GM23248 (cell line): Measurements from ENCODE around the gene NOC2L. TPM values are rescaled to one million over a fixed set of nuclear protein-coding genes. Genes with fewer than 3 reads are reported as not detected.

ENCODE experiments used
- DNase-seq: peaks from one replicate; pipeline ENCODE4 v3.0.0-alpha.2; 2015
- H2AFZ ChIP-seq: fragments of 200-600 bp; sonication (generic); 2 replicates; pipeline ENCODE4 v1.6.1; 2016; ENCODE audit warnings: antibody characterized with exemption
- H3F3A ChIP-seq: fragments of 200-600 bp; sonication (generic); 2 replicates; pipeline ENCODE4 v1.6.1; 2016; ENCODE audit warnings: mild to moderate bottlenecking, antibody characterized with exemption, mixed run types; ENCODE audit not compliant: insufficient read depth
- H3K27ac ChIP-seq: fragments of 200-600 bp; sonication (generic); 2 replicates; pipeline ENCODE4 v1.5.1; 2016; ENCODE audit warnings: mild to moderate bottlenecking
- H3K27me3 ChIP-seq: fragments of 200-600 bp; sonication (generic); replicated peaks from 2 replicates; pipeline ENCODE4 v1.6.1; 2016; ENCODE audit warnings: mild to moderate bottlenecking; ENCODE audit not compliant: insufficient read depth
- H3K36me3 ChIP-seq: fragments of 200-600 bp; sonication (generic); 2 replicates; pipeline ENCODE4 v1.6.1; 2016; ENCODE audit warnings: low read depth, mild to moderate bottlenecking
- H3K4me1 ChIP-seq: fragments of 200-600 bp; sonication (generic); 2 replicates; pipeline ENCODE4 v1.6.1; 2016; ENCODE audit warnings: mild to moderate bottlenecking; ENCODE audit not compliant: insufficient read depth
- H3K4me2 ChIP-seq: fragments of 200-600 bp; sonication (generic); one replicate; pipeline ENCODE4 v1.6.1; 2016; ENCODE audit warnings: mild to moderate bottlenecking; ENCODE audit not compliant: unreplicated experiment
- H3K4me3 ChIP-seq: fragments of 200-600 bp; sonication (generic); 2 replicates; pipeline ENCODE4 v1.5.1; 2016; ENCODE audit warnings: mild to moderate bottlenecking
- H3K79me2 ChIP-seq: fragments of 200-600 bp; sonication (generic); 2 replicates; pipeline ENCODE4 v1.6.1; 2016; ENCODE audit warnings: mild to moderate bottlenecking; ENCODE audit not compliant: insufficient read depth
- H3K9ac ChIP-seq: fragments of 200-600 bp; sonication (generic); 2 replicates; pipeline ENCODE4 v1.6.1; 2016; ENCODE audit warnings: mild to moderate bottlenecking
- H3K9me2 ChIP-seq: fragments of 200-600 bp; sonication (generic); 2 replicates; pipeline ENCODE4 v1.6.1; 2016; ENCODE audit warnings: mixed run types, mild to moderate bottlenecking, moderate library complexity; ENCODE audit not compliant: insufficient read depth
- H3K9me3 ChIP-seq: fragments of 200-600 bp; sonication (generic); one replicate; pipeline ENCODE4 v1.6.1; 2017; ENCODE audit warnings: low read depth
- H4K20me1 ChIP-seq: fragments of 200-600 bp; sonication (generic); 2 replicates; pipeline ENCODE4 v1.6.0; 2016; ENCODE audit not compliant: insufficient read depth
- EZH2 ChIP-seq: fragments of 200-600 bp; sonication (generic); IDR thresholded peaks from 2 replicates; pipeline ENCODE4 v1.6.1; 2018; ENCODE audit warnings: antibody characterized with exemption, mild to moderate bottlenecking; ENCODE audit not compliant: insufficient read depth, poor library complexity, severe bottlenecking
- EZH2phosphoT487 ChIP-seq: fragments of 200-600 bp; sonication (generic); IDR thresholded peaks from 2 replicates; pipeline ENCODE4 v1.6.1; 2018; ENCODE audit warnings: antibody characterized with exemption, moderate library complexity, mild to moderate bottlenecking, low read depth; ENCODE audit not compliant: insufficient read depth
- WGBS, 2 experiments: methylation state at CpG; one replicate each; pipeline ENCODE4 v1.1.6; 2015 to 2017; ENCODE audit warnings: low lambda C conversion rate in 2 of 2, low coverage in 1 of 2; ENCODE audit errors: missing lambda C conversion rate in 2 of 2; 5-methylcytosine and 5-hydroxymethylcytosine counted together
- in situ Hi-C: fragments of 300-500 bp; cut with MboI; formaldehyde crosslinking; loops from 2 replicates; pipeline ENCODE4 v1.15.0; 2020
- polyA plus RNA-seq: library from polyadenylated mRNA; unstranded; fragments of >200 nt; fragmentation: Nextera tagmentation; extraction: Ambion mirVana; gene quantifications from 2 replicates; pipeline ENCODE4 v1.2.1, GENCODE V29; 2016
- total RNA-seq: library from RNA; depleted of rRNA; stranded (reverse); fragments of >200 nt; shearing (Covaris generic); gene quantifications from 2 replicates; pipeline ENCODE4 v1.2.3, GENCODE V29; 2014

NOC2L gene
- total and polyA plus RNA-seq, 2 experiments from 2014 or later = 64.0 to 67.3 TPM

DNA sequence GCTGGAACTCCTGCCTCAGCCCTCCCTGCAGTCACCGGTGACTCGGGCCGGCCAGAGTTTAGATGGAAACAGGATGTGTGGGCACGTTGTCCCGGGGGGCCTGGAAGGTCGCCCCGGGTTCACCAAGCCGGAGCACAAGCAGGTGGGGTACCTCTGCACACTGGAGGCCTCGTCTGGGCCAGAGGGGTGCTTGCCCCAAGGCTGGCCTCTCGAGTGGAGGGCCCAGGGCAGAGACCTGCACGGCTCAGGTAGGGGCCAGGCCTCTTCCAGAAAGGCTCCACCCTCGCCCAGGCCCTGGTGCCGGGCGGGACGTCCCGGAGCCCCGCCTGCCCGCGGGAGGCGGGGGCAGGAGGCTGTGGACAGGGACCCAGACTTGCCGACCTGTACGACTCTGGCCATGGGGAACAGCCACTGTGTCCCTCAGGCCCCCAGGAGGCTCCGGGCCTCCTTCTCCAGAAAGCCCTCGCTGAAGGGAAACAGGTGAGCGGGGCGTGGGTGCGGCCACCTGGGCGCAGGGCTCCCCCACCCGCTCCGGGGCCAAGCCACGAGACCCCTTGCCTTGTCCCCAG, 7.2 kb upstream of the NOC2L start, which contains the start of gene PLEKHN1:
TSS of gene PLEKHN1 (plus strand) at position 348 of the 569 bp plus-strand sequence. CDS start at position 398, 50 bp downstream.
- Histone ChIP-seq H3K79me2 (peaks cover 5% of the 10 kb centered on the region; the same call in 1 of the 2 replicates), H3F3A (no peaks in the 10 kb centered on the region), H3K4me3 (peak within 1 kb of the TSS; percentile 75), H3K27ac (peak within 1 kb of the TSS; percentile 67), H4K20me1 (no peaks in the 10 kb centered on the region), H2AFZ (peak within 1 kb of the TSS; percentile 69), H3K36me3 (no peaks in the 10 kb centered on the region), H3K9ac (peak within 1 kb of the TSS; percentile 78), H3K27me3 (no peaks in the 10 kb centered on the region), H3K4me1 (0 out of 2 replicates have a peak, but pooled peaks cover 9% of the 10 kb centered on the region), H3K4me2 (peak within 1 kb of the TSS; percentile 77), H3K9me2 (no peaks in the 10 kb centered on the region), H3K9me3 (no peaks in the 10 kb centered on the region)
- TF ChIP-seq EZH2 (no peak), EZH2phosphoT487 (no peak)
- peak; percentile 75 for DNase-seq
- 5 to 6% methylated on average over 17 to 28 of the region's 31 CpGs for WGBS, 2 experiments
- in situ Hi-C loops = no loop called here

DNA sequence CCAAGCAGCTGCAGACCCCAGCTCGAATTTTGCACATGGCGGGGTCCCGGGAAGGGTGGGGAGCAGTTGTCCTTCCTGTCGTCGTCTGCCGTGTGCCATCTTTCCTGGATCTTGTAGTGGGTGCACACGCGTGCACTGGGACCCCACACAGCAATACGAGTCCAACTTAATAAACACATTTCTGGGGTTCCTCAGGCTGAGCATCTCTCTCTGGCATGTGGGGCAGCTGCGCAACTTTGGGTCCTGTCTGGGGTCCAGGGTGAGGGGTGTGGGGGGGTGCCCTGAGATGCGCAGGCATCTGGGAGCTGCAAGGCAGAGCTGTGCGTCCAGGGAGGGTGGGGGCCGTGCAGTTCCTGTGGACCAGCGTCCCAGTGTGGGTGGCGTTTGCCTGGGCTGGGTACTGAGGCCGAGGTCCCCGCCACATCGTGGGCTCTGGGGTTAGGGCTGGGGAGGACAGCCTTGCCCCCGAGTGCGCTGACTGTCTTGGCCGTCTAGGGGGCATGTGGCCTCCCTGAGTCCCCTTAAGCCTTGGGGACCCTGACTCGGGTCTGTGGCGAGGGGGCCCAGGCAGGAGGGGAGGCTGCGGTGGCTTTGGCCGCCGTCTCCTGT, 6.6 kb upstream of the NOC2L start:
- Histone ChIP-seq H3K9ac (peak overlapping the region; percentile 78), H3K4me3 (no peak overlapping the region)
- DNase-seq = no peak

DNA sequence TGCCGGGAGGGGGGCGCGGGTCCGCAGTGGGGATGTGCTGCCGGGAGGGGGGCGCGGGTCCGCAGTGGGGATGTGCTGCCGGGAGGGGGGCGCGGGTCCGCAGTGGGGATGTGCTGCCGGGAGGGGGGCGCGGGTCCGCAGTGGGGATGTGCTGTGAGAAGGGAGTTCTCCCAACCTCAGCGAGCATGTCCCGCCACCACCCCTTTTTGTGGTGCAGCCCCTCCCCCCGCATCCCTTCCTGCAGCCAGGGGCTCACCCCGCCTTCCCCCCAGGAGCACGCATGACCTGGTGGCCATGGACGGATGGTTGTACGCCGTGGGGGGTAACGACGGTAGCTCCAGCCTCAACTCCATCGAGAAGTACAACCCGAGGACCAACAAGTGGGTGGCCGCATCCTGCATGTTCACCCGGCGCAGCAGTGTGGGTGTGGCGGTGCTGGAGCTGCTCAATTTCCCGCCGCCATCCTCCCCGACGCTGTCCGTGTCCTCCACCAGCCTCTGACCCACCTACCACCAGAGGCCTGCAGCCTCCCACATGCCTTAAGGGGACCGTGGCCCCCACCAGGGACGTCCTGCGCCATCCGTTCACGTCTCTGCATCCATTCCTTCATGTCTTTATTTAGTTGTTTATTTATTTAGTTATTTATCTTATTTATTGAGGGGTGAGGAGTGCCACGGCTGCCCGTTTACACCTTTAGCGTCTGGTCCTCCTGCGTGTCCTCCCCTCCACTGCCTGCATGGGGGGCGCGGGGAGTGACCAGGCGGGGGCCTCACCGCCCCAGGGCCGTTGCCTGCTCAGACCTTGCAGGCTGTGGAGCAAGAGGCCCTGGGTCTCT, 5.9 kb upstream of the NOC2L start:
- 0 out of 2 replicates have a peak, but pooled peaks cover 9% of the 10 kb centered on the region for H3K4me1 ChIP-seq
- in situ Hi-C loops = no loop called here

More for the DNA sequence above, 6.6 kb upstream of the NOC2L start:
- no peaks in the 10 kb centered on the region for H3K36me3 ChIP-seq
- peaks cover 5% of the 10 kb centered on the region; the same call in 1 of the 2 replicates for H3K79me2 ChIP-seq
- H3F3A ChIP-seq = no peaks in the 10 kb centered on the region
- peak overlapping the region; percentile 77 for H3K4me2 ChIP-seq
- TF ChIP-seq EZH2 (no peak), EZH2phosphoT487 (no peak)
- H3K9me2 ChIP-seq = no peaks in the 10 kb centered on the region
- H2AFZ ChIP-seq = no peak overlapping the region
- H3K4me1 ChIP-seq = 0 out of 2 replicates have a peak, but pooled peaks cover 9% of the 10 kb centered on the region
- H3K9me3 ChIP-seq = no peaks in the 10 kb centered on the region
- no peaks in the 10 kb centered on the region for H4K20me1 ChIP-seq
- peak overlapping the region; percentile 67 for H3K27ac ChIP-seq
- in situ Hi-C loops = no loop called here
- no peaks in the 10 kb centered on the region for H3K27me3 ChIP-seq
- WGBS, 2 experiments = 72 to 74% methylated on average over 22 to 26 of the region's 26 CpGs

More for the DNA sequence above, 5.9 kb upstream of the NOC2L start:
- H4K20me1 ChIP-seq = no peaks in the 10 kb centered on the region
- H2AFZ ChIP-seq = no peak overlapping the region
- no peaks in the 10 kb centered on the region for H3K9me2 ChIP-seq
- no peak overlapping the region for H3K27ac ChIP-seq
- H3K36me3 ChIP-seq = no peaks in the 10 kb centered on the region
- H3K27me3 ChIP-seq = no peaks in the 10 kb centered on the region
- no peak overlapping the region for H3K4me3 ChIP-seq
- WGBS, 2 experiments = 94 to 98% methylated on average over 30 to 44 of the region's 51 CpGs
- no peaks in the 10 kb centered on the region for H3F3A ChIP-seq
- no peak overlapping the region for H3K4me2 ChIP-seq
- no peak for DNase-seq
- H3K9ac ChIP-seq = no peak overlapping the region
- peaks cover 5% of the 10 kb centered on the region; the same call in 1 of the 2 replicates for H3K79me2 ChIP-seq
- TF ChIP-seq EZH2phosphoT487 = no peak
- no peak for TF ChIP-seq EZH2
- no peaks in the 10 kb centered on the region for H3K9me3 ChIP-seq
